ENCODE measurements around the gene CCDC102B.
"Not testable (repeated sequence)": the region's sequence is repeated elsewhere in the genome, so short reads cannot be mapped to it uniquely, and the experiment has no call there.

DNA sequence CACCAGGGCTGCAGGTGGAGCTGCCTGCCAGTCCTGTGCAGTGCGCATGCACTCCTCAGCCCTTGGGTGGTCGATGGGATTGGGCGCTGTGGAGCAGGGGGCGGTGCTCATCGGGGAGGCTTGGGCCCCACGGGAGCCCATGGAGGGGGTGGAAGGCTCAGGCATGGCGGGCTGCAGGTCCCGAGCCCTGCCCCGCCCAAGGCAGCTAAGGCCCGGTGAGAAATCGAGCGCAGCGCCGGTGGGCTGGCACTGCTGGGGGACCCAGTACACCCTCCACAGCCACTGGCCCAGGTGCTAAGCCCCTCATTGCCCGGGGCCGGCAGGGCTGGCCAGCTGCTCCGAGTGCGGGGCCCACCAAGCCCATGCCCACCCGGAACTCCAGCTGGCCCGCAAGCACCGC is 82.1 kb downstream of the CCDC102B start:
- TF ChIP-seq, protein P1, sequence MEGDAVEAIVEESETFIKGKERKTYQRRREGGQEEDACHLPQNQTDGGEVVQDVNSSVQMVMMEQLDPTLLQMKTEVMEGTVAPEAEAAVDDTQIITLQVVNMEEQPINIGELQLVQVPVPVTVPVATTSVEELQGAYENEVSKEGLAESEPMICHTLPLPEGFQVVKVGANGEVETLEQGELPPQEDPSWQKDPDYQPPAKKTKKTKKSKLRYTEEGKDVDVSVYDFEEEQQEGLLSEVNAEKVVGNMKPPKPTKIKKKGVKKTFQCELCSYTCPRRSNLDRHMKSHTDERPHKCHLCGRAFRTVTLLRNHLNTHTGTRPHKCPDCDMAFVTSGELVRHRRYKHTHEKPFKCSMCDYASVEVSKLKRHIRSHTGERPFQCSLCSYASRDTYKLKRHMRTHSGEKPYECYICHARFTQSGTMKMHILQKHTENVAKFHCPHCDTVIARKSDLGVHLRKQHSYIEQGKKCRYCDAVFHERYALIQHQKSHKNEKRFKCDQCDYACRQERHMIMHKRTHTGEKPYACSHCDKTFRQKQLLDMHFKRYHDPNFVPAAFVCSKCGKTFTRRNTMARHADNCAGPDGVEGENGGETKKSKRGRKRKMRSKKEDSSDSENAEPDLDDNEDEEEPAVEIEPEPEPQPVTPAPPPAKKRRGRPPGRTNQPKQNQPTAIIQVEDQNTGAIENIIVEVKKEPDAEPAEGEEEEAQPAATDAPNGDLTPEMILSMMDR (IDR thresholded peaks at IDR 0.05) = not testable (repeated sequence)
- not testable (repeated sequence) for TF ChIP-seq POLR2A (IDR thresholded peaks at IDR 0.05)
